NCI-H69 (cell line): ENCODE results near the gene CHCHD6.
A peak's percentile ranks its signal among the peaks of the same experiment; 100 is the strongest.

Source experiments
- DNase-seq: peaks from one replicate; lab custom pipeline; 2025; lab: John Stamatoyannopoulos, UW

Gene CHCHD6

DNA sequence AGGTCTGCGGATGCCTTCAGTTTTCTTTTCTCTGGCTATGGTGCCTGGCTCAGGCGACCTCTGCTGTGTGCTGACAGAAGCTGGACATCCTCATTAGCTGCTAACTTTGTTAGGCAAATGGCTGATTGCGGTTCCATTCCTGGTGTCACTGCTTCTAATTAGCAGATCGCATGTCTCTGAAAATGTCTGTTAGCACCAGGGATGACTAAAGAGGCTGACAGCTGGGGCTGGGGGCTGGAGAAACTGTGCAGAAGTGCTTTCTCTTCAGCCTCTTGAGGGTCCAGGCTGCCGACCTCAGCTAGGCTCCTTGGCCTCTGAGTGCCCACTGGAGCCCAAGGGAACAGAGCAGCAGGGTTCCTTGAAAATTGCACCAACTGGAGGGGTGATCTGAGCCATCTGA is 39.3 kb downstream of the CHCHD6 start:
- no peak for DNase-seq

GRCh38 chr3:126743781-126744180 is 39.7 kb downstream of the CHCHD6 start:
- DNase-seq = no peak

DNA sequence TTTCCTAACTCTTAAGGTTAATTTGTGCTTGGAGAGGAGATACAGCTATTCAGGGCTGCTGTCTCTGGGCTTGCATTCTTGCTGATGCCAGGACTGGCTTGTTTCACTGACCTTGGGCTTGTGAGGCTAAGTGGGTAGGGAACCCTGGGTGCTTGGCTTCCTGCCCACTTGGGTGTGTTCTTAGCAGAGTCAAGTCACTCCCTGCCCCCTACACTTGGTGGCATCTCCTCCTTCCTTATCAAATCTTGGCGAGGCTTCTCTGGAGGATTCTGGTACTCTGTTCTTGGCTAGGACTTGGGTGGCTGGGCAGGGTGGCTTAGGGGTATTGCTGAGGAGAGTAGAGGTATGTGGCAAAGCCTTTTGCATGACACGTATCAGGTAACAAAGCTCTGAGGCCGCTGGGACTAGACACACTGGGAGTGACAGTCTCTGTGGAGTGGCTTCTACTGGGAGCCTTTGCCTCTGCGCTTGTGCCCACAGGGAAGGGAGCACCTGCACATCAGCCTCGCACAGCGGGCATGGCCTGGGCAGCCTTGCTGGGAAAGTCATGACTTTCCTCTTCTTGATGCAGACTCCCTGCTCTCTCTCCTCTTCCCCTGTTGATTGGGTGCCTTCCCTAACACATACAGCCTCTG is 41.8 kb downstream of the CHCHD6 start:
- peak; percentile 42 for DNase-seq

DNA sequence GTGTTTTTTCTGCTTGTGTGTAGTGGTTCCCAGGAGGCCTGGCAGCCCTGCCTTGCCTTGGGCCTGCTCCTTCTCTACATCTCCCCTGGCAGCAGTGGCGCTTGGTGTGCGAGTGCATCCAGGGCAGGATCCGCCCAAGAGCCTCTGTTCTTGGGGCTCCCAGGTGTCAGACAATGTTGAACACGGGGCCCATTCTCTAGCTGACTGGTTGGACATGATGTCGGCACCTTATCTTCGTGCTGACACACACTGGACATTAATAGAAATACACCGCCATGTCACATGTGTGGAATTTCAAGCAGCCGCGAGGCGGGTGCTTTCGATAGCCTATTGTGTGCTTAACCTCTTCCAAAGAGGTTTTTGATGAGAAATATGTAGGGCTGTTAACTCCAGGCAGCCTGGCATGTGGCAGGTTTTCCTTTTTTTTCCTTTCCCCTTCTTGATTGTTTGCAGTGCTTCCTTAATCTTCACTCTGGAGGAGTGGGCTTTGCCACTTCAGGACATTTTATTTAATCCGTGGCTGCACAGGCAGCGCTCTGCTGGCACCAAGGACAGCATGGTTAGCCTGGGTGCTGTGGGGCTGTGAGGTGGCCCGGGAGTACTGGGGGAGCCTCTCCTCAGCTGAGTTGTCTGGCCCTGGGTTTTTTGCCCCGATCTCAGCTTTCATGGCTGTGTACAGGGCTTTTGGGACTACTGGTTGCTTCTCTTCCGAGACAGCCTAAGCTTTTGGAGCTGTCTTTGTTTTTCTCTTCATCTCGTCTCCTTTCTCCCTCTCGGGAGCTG is 42.5 kb downstream of the CHCHD6 start:
- no peak for DNase-seq

DNA sequence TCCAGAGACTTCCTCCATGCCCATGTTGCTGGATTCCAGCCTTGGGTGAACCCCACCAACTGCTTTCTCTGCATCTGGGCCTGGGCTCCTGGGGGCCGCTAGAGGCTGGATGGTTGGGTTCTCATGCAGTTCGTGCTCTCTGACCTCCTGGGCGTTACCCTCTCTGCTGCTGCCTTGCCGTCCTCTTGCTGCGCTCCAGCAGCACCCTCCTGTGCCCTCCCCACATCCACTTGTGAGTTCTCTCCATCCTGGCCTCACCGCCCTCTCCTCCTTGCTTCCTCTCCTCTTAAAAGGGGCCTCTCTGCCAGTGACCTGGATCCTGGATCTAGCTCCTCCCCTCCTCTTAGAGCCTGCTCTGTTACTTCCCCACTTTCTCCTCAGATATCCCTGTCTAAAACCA is 43.7 kb downstream of the CHCHD6 start:
- no peak for DNase-seq

GRCh38 chr3:126748701-126749546 is 44.9 kb downstream of the CHCHD6 start:
- DNase-seq = no peak

DNA sequence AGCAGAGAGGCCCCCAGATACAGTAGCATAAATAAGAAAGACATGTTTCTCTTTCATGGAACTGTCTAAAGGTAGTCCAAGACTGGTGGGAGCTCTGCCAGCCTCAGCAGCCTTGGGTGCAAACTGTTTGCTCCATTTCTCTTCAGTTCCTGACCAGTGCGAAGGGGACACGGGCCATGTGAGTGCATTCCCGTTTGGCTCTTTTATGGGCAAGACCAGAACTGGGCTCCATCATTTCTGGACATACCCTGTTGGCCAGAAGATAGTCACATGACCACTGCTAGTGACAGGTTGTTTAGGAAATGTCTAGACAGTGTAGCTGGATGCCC is 45.5 kb downstream of the CHCHD6 start:
- DNase-seq = no peak

- DNase-seq = no peak
Measured at GRCh38 chr3:126749931-126750755, 46.1 kb downstream of the CHCHD6 start.

DNA sequence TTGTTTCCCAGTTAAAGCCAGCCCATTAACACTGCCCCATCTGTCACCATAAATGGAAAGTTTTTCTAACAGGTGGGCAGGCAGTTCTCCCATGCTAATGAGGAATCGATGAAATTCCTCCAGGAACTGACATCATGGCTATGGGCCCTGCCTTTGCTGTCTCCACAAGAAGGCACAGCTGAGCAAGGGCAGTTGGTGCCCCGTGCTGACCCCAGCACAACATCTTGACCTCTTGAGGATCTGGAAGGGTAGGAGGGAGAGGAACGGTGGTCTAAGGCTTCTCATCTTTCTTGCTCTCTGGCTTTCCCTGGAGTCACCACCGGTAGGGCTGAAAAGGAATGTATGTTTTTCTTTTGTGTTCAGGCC is 46.7 kb downstream of the CHCHD6 start:
- DNase-seq = peak; percentile 54

- no peak for DNase-seq
Measured at GRCh38 chr3:126751611-126752302, 47.7 kb downstream of the CHCHD6 start.

GRCh38 chr3:126752303-126753190 is 48.5 kb downstream of the CHCHD6 start:
- peak; percentile 74 for DNase-seq

DNA sequence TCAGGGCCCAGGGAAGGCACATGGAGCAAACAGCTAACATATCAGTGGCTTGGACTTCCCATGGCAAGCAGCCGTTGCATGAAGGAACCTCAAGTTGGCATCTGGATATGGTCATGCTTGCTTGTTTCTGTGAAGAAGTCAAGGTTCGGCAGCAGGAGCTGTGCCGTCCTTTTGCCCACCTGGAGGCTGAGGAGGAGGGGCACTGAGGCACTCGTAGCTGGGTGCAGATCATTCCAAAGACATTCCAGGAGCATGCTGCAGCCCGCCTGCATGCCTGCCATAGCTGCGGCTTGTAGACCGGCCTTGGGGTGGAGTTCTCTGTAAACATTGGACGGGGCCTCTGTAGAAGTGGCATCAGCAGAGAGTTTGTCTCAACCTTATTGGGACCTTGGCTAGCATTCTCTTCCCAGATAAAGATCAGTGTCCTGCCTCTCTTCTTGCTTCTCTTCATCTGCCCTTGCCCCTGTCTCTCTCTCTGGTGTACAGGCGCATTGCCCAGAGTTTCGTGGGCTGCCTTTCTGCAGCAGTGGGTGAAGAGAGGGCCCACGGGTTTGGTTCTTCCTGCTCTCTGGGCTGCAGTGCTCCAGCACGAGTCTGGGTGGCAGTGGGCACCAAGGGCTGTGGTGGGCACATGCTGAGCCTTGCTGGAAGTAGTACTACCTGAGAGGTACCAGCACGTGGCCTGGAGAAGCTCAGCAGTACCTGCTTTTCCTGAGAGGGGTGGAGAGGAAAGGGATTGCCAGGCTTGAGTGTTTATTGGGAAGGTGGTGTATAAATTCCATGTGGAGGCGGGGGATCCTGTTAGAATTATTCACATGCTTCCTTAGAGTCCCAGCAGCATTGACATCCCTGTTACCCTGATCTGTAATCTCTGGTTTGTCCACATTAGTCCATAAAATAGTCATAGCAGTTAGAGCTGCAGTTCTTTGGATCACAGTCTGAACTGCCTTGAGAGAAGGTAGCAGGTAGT is 49.4 kb downstream of the CHCHD6 start:
- DNase-seq = no peak

- no peak for DNase-seq
Measured at GRCh38 chr3:126755866-126756265, 51.8 kb downstream of the CHCHD6 start.

GRCh38 chr3:126758026-126758425 is 54.0 kb downstream of the CHCHD6 start:
- no peak for DNase-seq

DNA sequence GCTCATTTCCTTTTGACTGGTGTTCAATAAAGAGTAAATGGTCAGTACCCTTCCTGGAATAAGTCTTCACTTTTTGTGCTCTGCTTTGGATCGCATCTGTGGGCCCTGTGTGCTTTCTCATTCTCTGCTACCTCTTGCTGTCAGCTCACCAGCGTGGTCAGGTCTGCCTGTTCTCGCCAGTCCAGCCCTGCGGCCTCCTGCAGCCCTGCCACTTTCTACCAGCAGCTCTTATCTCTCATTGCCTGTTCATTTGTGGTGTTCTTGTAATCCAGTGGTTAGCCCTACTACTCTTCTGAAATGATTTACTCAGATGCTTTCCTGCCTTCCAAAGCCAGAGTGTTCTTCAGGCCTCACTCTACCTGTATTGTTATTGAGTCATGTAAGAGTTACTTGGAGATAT is 54.8 kb downstream of the CHCHD6 start:
- DNase-seq = no peak

DNA sequence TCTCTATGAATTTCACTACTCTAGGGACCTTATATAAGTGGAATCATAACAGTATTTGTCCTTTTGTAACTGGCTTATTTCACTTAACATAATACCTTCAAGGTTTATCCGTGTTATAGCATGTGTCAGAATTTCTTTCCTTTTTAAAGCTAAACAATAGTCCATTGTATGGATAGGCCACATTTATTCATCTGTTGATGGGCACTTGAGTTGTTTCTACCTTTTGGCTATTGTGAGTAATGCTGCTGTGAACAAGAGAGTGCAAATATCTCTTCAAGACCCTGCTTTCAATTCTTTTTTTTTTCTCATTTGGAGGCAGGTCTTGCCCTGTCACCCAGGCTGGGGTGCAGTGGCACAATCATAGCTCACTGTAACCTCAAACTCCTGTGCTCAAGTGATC is 56.5 kb downstream of the CHCHD6 start:
- no peak for DNase-seq

GRCh38 chr3:126763035-126763434 is 59.0 kb downstream of the CHCHD6 start:
- no peak for DNase-seq

DNA sequence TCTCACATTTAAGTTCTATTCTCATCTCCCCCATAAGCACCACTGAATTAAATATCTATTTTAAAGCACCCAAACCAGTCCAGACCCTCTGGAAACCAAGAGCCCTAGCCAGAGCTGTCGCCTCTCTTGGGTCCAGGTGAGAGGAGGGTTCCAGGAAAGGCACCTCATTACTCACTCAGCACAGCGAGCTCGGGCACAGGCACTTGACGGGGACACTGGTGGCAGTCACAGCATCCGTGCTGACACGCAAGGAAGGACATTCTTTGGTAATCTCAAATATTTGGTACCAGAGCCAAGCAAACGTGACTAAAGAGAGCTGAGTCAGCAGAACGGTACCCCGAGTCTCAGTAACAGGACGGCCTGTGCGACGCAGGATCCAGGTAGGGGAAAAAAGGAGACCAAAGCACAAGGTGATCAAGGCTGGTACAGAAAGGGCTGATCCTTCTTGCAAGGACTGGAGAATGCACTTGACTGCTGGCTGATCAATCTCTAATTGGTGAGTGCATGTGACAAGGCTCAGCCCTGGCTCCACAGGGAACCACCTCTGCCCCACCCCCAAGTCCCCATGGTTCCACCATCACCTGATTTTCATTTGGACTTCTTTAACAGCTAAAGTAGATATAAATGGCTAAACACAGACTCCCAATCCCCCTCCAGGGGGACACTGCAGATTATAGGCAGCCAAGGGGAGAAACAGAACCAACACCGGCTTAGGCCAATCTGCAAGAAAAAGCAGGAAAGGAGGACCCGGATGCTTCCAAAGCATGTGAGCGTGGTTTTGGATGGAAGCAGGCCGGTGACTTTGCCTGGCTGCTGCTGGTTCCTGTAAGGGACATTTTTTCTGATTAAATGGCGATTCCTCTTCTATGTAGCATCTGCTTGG is 61.4 kb downstream of the CHCHD6 start:
- DNase-seq = no peak
